GM12865 (cell line): ENCODE results near the gene METTL22.

ENCODE experiments used
- DNase-seq: peaks from one replicate; pipeline ENCODE4 v3.0.0; 2010; ENCODE audit warnings: low read depth
- H3K4me3 ChIP-seq: 2 replicates; pipeline ENCODE4 v1.5.1; 2011; ENCODE audit warnings: mild to moderate bottlenecking, low read depth, low read length, control low read depth
- CTCF ChIP-seq: IDR thresholded peaks from 2 replicates; pipeline ENCODE4 v1.5.1; 2011; ENCODE audit warnings: low read length, control low read depth, low read depth, inconsistent platforms; ENCODE audit not compliant: insufficient read depth; ENCODE audit errors: missing control alignments

The METTL22 gene

GRCh38 chr16:8674413-8675022 lies 53.0 kb downstream of the METTL22 start, which contains the start of gene ABAT:
Gene ABAT (plus strand): TSS chr16:8674617. CDS start chr16:8735740, 61,123 bp downstream.
- TF ChIP-seq CTCF = no peak
- peak within 1 kb of the TSS; percentile 80 for H3K4me3 ChIP-seq
- peak; percentile 91 for DNase-seq

GRCh38 chr16:8675183-8676159 lies 54.0 kb downstream of the METTL22 start:
- no peak for TF ChIP-seq CTCF
- H3K4me3 ChIP-seq = peak overlapping the region; percentile 80
- DNase-seq = no peak

- no peak for TF ChIP-seq CTCF
- DNase-seq = no peak
- no peak overlapping the region for H3K4me3 ChIP-seq
These were observed 54.7 kb downstream of the METTL22 start for GRCh38 chr16:8676160-8676547.

- H3K4me3 ChIP-seq = no peak overlapping the region
- DNase-seq = no peak
- TF ChIP-seq CTCF = no peak
These were observed 55.4 kb downstream of the METTL22 start for GRCh38 chr16:8676737-8677375.

- TF ChIP-seq CTCF = no peak
- H3K4me3 ChIP-seq = no peak overlapping the region
- DNase-seq = no peak
These were observed 56.0 kb downstream of the METTL22 start for GRCh38 chr16:8677481-8677880.

GRCh38 chr16:8678068-8678927 lies 56.8 kb downstream of the METTL22 start:
- TF ChIP-seq CTCF = no peak
- DNase-seq = no peak
- H3K4me3 ChIP-seq = no peak overlapping the region
